Astrocyte of the cerebellum (primary cell): ENCODE results near the gene SS18L1.
A peak's percentile ranks its signal among the peaks of the same experiment; 100 is the strongest.

Experiments
- DNase-seq: peaks from one replicate; pipeline ENCODE4 v3.0.0-alpha.2; 2011; ENCODE audit warnings: low read depth
- H3K4me3 ChIP-seq: 2 replicates; pipeline ENCODE4 v1.5.1; 2011; ENCODE audit warnings: mild to moderate bottlenecking, low read depth, low read length, moderate library complexity
- in situ Hi-C: cut with HindIII; loops from 2 replicates; pipeline ENCODE4 v1.10.0; 2017; ENCODE audit warnings: low sequenced_read_pairs
- TF ChIP-seq, protein P1 (sequence below): IDR thresholded peaks from 2 replicates; pipeline ENCODE4 v1.5.1; 2012; ENCODE audit warnings: low read length, low read depth, moderate library complexity, mild to moderate bottlenecking; ENCODE audit errors: missing control alignments

Gene SS18L1

DNA sequence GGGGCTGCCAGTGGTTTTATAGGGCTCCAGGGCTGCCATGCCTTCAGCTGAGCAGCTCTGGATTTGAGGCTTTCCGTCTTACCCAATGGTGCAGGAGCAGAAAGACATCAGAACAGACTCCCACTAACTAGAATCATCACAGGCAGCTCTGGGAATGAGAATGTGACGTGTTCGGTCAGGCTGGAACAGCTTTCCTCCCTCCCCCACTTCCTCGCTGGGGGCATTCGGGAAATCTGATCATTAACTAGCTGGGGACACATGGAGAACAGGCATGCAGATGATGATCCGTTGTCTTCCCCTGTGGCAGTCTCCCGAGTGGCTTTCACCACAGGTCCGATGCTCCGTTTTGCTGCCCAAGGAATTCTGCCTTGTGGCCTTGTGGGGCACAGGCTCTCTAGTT, 33.7 kb downstream of the SS18L1 start:
- DNase-seq = no peak
- TF ChIP-seq, protein P1, sequence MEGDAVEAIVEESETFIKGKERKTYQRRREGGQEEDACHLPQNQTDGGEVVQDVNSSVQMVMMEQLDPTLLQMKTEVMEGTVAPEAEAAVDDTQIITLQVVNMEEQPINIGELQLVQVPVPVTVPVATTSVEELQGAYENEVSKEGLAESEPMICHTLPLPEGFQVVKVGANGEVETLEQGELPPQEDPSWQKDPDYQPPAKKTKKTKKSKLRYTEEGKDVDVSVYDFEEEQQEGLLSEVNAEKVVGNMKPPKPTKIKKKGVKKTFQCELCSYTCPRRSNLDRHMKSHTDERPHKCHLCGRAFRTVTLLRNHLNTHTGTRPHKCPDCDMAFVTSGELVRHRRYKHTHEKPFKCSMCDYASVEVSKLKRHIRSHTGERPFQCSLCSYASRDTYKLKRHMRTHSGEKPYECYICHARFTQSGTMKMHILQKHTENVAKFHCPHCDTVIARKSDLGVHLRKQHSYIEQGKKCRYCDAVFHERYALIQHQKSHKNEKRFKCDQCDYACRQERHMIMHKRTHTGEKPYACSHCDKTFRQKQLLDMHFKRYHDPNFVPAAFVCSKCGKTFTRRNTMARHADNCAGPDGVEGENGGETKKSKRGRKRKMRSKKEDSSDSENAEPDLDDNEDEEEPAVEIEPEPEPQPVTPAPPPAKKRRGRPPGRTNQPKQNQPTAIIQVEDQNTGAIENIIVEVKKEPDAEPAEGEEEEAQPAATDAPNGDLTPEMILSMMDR = no peak
- no peak overlapping the region for H3K4me3 ChIP-seq
- in situ Hi-C loops = no loop called here

DNA sequence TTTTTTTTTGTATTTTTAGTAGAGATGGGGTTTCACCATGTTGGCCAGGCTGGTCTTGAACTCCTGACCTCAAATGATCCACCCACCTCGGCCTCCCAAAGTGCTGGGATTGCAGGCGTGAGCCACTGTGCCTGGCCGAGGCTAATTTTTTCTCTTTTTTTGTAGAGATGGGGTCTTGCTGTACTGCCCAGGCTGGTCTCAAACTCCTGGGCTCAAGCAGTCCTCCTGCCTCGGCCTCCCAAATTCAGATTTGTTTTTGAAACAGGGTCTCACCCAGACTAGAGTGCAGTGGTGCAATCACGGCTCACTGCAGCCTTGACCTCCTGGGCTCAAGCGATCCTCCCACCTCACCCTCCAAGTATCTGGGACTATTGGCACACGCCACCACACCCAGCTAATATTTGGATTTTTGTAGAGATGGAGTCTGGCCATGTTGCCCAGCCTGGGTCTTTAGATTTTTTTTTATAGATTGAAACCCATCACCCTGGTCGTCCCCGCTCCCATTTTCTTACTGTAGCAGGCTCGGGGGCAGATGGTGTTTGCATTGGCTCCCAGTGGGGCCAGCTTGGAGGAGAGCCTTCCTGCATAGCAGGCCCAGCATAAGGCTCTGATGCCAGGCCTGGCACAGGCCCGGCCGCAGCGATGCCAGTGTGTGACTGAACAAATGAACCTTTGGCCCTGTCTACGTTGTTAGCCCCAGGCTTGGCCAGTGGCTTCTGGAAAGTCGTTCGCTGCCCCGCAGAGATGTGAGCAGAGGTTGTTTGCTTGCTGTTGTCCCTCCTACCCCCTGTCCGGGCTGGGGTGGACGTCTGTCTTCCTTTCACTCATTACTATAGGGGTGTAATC, 35.0 kb downstream of the SS18L1 start:
- TF ChIP-seq, protein P1 = no peak
- in situ Hi-C loops = no loop called here
- no peak overlapping the region for H3K4me3 ChIP-seq
- no peak for DNase-seq

DNA sequence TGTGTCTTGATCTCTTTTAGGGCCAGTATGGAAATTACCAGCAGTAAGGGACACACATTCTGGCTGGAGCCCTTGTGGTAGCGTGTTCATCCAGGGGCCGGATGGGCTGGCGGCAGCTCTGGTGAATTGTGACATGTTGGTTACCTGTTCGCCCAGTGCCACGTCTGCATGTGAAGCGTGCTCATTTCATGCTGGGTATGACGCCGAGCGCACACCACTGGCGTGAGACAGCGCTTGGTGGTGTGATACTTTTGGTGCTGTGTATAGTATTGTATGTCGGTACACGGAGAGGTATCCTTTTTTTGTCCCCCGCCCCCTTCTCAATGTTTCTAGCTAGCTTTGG, 35.6 kb downstream of the SS18L1 start:
- in situ Hi-C loops = no loop called here
- no peak overlapping the region for H3K4me3 ChIP-seq
- DNase-seq = no peak
- TF ChIP-seq, protein P1 = no peak

DNA sequence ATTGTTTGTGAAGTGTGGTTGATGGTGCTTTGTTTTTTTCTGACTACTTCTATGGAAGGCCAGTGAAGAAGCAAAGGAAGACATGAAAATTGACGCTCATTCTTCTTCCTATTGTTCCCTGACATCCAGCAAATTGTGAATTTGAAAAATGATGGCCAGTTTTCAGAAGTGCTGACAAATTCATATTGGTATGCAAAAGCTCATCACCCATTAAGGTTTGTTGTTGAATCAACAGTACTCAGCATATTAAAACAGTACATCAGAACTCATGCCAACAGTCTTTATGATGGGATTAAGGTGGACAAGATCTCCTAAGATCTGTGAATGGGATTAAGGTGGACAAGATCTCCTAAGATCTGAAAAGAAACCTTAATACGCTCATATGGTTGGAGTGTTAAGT, 38.2 kb downstream of the SS18L1 start:
- in situ Hi-C loops = no loop called here
- DNase-seq = no peak
- peak overlapping the region; percentile 97 for H3K4me3 ChIP-seq
- TF ChIP-seq, protein P1 = no peak

DNA sequence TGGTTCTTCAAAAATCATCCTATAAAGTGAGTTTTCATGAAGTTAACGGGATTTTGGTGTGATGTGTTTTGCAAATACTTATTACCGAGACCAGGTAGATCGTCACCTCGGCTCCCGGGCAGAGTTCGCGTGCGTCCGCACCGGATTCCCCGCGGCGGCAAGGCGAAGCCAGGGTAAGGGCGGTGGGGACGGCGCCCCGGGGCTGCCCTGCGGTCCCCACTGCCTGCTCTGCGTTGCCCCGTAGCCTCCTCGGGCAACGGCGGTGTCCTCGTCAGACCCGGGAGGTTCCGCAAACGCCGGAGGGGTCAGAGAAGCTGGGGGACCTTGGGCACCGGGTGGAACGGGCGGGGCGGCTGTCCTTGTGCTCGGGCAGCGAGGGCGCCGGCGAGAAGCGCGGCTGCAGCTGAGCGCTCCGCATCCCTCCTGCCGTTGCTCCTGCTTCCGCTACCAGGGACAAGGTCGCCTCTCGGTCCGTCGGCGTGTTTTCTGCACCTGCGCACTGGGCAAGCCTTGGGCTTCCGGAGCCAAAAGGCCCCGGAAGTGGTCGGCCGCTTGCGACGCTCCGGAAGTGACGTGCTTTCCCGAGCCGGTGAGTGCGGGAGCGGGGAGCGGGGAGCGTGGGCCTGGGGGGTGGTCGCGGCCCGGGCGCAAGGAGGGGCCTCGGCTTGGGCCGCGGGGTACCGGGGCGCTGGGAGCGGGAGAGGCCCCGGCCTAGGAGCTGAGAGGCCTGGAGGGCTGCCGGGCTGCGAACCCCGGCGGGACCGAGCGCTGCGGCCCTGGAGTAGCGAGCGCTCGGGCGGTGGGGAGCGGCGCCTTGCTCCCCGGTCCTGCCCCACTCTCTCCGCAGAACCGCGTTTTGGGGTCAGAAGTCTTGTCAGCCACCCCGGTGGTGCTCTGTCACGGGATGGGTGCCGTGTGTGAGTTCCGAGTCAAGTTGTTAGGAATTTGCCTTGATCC, 39.2 kb downstream of the SS18L1 start, which contains the start of gene MTG2:
Gene MTG2 (plus strand): TSS at position 560 of the 957 bp plus-strand sequence. CDS start 10,393 bp downstream, outside the sequence.
- in situ Hi-C loops = no loop called here
- peak; percentile 83 for DNase-seq
- H3K4me3 ChIP-seq = peak within 1 kb of the TSS; percentile 97
- TF ChIP-seq, protein P1 = no peak

DNA sequence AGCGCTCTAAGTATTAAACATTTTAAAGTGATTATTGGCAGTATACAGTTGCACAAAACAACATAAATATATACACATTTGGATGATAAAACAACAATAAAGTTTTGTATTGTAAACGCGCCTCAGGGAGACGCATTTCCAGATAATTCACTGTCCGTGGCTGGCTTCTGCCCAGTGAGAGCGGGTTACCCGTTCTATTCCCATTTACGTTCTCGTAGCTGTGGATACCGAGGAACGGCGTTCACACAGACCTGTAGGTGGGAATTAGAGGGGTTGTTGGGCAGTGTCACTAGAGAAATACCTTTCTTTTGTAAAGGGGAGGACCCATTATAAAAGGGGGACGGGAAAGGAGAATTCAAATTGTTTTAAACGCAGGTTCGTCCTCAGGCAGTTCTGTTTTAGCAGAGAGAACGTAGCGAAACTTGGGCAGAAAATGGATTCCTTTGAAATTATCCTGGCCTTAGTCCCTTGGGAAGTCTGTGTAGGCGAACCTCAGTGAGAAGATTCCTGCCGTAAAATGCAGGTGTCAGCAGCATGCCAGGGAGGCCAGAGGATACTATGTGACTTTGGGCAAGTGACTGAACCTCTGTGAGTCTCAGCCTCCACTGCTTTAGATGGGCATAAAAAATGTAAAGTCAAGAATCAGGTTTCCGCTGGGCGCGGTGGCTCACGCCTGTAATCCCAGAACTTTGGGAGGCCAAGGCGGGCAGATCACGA, 40.0 kb downstream of the SS18L1 start:
- peak overlapping the region; percentile 97 for H3K4me3 ChIP-seq
- TF ChIP-seq, protein P1 = no peak
- in situ Hi-C loops = no loop called here
- no peak for DNase-seq
